Amniotic stem cell (primary cell): ENCODE data around the gene SF3B4.
A peak's percentile ranks its signal among the peaks of the same experiment; 100 is the strongest.
"Not testable (repeated sequence)": the region's sequence is repeated elsewhere in the genome, so short reads cannot be mapped to it uniquely, and the experiment has no call there.

Source experiments
- DNase-seq: peaks from one replicate; lab custom pipeline; 2025; lab: John Stamatoyannopoulos, UW

The SF3B4 gene

GRCh38 chr1:149927563-149928400 is at the start of gene SF3B4:
Gene SF3B4 (minus strand): TSS chr1:149927803. CDS start chr1:149927759, 44 bp downstream.
- DNase-seq, result peak; percentile 91

DNA sequence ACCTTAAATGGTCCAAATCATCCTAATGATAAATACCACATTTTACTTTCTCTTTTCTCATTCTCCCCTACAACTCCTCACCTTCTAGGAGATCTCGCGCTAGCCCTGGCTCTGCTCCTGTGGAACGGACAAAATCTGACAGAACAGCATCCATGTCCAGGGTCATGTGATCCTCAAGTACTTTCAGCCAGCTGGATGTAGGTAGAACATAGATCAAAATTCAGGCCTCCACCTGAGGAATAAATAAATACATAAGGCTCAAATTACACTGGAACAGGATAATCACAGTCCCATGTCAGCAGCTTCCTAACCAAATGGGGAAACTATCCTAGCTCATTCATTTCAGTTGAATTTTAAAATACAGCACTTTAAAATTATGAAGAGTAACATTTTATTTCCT is 49.7 kb upstream of the SF3B4 start:
- no peak for DNase-seq

GRCh38 chr1:149972547-149972946 is 44.9 kb upstream of the SF3B4 start:
- DNase-seq, result no peak

- DNase-seq, result no peak
These were observed 40.0 kb upstream of the SF3B4 start for GRCh38 chr1:149967646-149968045.

GRCh38 chr1:149967041-149967440 is 39.4 kb upstream of the SF3B4 start:
- DNase-seq, result no peak

- DNase-seq, result no peak
These were observed 38.8 kb upstream of the SF3B4 start for GRCh38 chr1:149966405-149966804.

DNA sequence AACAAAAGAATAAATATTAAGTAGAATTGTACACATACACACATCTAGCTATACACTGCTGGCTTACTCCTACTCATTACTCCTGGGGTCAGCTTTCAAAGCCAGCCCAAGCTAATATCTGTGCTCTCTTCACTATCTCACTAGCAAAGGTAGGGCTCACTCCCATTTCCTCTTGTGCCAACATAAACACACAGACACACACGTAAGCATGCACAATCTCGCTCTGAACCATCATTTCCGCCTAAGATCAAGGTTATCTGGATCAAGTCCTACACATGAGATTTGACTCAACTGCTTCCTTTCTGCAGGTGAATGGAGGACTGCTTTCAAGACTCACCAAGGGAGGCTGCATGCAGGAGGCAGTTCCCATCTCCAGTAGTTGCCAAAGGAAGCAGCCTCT is 37.8 kb upstream of the SF3B4 start:
- DNase-seq, result no peak

- no peak for DNase-seq
These were observed 35.8 kb upstream of the SF3B4 start for GRCh38 chr1:149963358-149963757.

DNA sequence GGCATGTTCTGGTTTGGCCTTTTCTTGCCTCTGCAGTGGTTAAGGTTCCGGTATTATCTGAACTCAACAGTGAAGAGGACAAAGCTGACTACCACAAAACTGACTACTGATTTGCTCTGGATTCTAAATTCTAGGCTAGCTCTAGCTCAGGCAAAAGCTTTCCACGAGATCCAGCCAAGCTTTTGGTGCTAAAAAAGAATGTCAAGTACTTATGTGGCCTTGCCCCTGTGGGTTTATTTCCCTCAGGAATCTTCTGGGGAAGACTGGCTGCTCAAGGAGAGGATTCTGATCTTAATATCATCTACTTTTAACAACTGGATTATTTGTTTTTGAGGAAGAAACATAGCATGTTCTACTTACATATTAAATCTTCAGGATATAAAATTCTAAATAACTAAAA is 35.1 kb upstream of the SF3B4 start:
- no peak for DNase-seq

- peak; percentile 48 for DNase-seq
These were observed 34.5 kb upstream of the SF3B4 start for GRCh38 chr1:149962039-149962647.

DNA sequence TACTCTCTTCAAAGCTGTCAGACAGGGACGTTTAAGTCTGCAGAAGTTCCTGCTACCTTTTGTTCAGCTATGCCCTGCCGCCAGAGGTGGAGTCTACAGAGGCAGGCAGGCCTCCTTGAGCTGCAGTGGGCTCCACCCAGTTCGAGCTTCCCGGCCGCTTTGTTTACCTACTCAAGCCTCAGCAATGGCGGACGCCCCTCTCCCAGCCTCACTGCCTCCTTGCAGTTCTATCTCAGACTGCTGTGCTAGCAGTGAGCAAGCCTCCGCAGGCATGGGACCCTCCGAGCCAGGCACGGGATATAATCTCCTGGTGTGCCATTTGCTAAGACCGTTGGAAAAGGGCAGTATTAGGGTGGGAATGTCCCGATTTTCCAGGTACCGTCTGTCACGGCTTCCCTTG is 29.9 kb upstream of the SF3B4 start:
- not testable (repeated sequence) for DNase-seq

- no peak for DNase-seq
These were observed 22.3 kb upstream of the SF3B4 start for GRCh38 chr1:149949911-149950310.

- no peak for DNase-seq
These were observed 17.6 kb upstream of the SF3B4 start for GRCh38 chr1:149945206-149945605.

GRCh38 chr1:149942885-149943284 is 15.3 kb upstream of the SF3B4 start:
- no peak for DNase-seq

- no peak for DNase-seq
These were observed 14.6 kb upstream of the SF3B4 start for GRCh38 chr1:149942207-149942606.

DNA sequence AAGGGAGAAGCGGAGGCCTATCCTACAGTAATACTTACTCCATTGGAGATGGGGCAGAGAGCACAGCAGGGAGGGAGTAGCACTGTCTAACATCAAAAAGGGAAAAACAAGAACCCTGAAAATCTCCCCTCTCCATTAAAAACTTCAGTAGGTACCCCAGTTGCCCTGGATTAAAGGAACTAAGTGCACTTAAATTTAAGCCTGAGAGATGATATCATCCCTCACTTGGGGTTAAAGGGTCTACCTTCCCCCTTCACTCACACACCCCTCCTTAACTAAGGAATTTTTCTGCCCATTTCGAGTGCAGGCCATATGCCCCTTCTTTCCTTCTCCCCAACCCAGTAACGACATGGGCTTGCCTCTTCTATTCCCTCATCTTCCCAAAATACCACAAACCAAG is 12.8 kb upstream of the SF3B4 start:
- DNase-seq, result no peak

DNA sequence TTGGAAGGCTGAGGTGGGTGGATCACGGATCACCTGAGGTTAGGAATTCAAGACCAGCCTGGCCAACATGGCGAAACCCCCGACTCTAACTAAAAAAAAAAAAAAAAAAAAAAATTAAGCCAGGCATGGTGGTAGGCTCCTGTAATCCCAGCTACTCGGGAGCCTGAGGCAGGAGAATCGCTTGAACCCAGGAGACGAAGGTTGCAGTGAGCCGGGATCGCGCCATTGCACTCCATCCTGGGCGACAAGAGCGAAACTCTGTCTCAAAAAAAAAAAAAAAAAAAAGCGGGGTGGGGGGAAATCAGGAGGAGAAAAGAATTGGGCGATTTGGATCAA is 11.0 kb upstream of the SF3B4 start:
- not testable (repeated sequence) for DNase-seq

GRCh38 chr1:149937759-149938158 is 10.2 kb upstream of the SF3B4 start:
- DNase-seq, result no peak

DNA sequence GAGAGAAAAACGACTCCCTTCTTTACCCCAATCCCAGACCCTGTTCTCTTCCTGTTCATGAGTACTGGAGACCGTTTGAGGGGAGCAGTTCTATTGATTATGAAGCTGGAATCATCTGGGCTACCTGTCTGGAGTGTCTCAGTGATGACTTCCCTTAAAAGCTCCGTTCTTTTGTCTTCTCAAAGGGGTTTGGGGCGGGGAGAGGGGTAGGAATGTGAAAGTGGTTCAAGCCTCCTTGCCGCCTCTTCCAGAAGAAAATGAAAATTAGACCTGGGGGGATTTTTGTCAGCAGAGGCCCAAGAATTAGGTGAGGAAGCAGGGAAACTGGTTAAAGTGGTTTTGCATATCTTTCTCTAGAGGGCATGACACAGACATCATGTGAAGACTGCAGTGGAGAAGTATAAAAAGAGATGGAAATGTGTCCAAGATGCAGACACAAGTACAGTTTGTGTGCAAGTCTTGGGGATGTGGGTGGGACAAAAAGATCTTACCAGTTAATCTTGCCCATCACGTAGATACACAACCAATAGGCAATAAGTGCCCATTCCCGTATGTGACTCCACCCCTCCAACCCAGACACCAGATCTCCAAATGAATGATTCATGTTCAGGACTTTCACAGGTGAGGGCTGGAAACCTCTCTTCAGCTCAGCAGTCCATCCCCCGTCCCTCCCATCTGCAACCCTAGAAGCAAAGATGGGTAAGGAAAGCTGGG is 9.5 kb upstream of the SF3B4 start:
- no peak for DNase-seq

GRCh38 chr1:149936170-149936991 is 8.8 kb upstream of the SF3B4 start, which contains the start of gene MTMR11:
Gene MTMR11 (minus strand): TSS chr1:149936879. CDS start chr1:149936647, 232 bp downstream.
- DNase-seq, result no peak

DNA sequence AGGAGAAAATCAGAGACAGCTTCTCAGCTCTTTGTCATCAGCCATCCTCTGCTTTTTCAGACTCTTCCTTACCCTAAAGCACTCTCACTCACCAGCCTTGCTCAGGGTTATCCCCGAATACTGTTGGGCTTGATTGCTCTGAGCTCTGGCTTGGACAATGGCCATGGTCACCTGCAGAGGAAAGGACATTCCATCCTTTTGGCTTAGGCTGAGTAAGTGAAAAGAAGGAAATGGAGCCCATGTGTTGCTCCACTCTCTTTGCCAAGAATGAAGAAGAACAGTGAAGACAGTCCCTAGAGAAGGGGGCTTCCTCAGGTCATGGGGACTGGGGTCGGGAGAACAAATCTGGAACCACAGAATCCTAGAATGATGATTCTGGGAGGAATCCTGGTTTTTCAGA is 6.8 kb upstream of the SF3B4 start:
- DNase-seq, result no peak

- no peak for DNase-seq
These were observed 5.6 kb upstream of the SF3B4 start for GRCh38 chr1:149933208-149933607.
